GM21528 (cell line): ENCODE measurements around the gene ATP11B.

ENCODE experiments used
- ATAC-seq: cut with Tn5 transposase; IDR thresholded peaks from one replicate; pipeline ENCODE4 v1.9.1; 2021; ENCODE audit warnings: mild to moderate bottlenecking, moderate library complexity; ENCODE audit not compliant: unreplicated experiment, low FRiP score

Gene ATP11B

DNA sequence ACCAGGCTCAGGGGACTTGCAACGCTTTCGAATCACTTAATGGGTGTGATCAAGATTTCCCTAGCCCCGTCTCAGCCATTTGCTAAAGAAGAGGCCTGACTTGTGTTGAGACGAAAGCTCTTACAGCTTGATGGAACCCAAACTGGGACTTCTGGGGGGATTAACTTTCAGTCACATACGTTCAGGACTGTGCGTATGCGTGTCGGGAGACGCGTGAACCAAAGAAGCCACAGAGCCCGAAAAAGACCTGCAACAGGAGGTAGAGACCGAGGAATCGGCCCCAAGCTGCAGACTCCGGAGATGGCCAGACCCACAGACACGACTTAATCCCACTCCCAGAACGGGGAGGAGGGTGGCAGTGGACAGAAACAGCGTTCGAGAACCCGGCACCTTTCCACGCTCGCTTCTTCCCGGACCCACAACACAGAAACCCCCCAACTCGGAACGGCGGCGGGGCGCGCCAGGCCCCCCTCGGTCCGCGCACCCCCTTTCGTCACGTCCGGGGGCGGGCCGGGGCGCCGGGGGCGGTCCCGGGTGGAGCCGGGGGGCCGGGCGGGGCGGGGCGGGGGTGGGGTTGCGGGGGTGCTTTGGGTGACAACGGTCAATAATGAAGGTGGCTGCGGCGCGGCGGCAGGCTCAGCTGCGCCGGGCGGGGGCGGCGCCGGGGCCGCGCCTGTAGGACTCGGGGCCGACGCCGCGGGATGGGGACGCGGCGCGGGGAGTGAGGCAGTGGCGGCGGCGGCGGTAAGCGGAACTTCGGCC is at the start of gene ATP11B:
Gene ATP11B, plus strand, starts transcription at position 604 of the 762 bp plus-strand sequence. CDS start 256 bp downstream, outside the sequence.
- peak; percentile 74 for ATAC-seq

DNA sequence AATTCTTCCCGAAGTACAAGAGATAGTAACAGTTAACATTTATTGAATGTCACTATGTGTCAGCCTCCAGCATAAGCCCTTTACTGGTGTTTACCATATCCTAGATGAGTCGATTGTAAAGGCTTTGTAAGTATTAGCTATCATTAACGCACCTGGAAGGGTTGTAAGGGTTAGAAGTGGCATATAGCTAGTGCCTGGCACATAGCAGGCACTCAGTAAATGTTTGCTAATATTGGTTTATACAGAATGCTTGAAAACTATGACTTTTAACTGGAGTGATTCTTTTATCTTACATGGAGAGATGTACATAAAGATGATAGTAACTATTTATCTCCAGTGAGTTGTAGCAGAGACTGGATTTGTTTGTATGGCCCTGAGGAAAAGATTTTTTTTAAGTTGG is 46.3 kb upstream of the ATP11B start:
- ATAC-seq, result no peak

- ATAC-seq, result no peak
Measured at GRCh38 chr3:182755308-182755707, 38.0 kb upstream of the ATP11B start.

- no peak for ATAC-seq
Measured at GRCh38 chr3:182755712-182756111, 37.6 kb upstream of the ATP11B start.

GRCh38 chr3:182760576-182761164 is 32.6 kb upstream of the ATP11B start:
- no peak for ATAC-seq

GRCh38 chr3:182763896-182764295 is 29.4 kb upstream of the ATP11B start:
- ATAC-seq, result no peak

- ATAC-seq, result no peak
Measured at GRCh38 chr3:182765287-182765686, 28.0 kb upstream of the ATP11B start.

DNA sequence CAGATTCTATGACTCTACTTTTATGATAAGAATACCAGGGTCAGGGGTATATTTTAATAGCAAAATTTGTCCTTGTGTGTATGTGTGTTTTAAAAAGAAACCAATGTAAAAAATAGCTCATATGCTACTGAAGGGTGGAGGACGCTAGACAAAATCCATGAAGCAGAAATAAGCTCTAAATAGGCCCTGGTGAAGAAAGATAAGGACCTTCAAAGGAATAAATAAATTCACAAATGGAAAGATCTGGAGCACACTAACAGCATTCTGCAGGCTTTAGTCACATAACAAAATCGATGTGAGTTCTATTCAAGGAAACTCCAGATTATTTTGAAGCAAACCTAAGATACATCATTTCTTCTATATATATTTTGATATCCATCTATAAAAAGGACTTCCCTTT is 27.2 kb upstream of the ATP11B start:
- no peak for ATAC-seq

- no peak for ATAC-seq
Measured at GRCh38 chr3:182768413-182768812, 24.9 kb upstream of the ATP11B start.

DNA sequence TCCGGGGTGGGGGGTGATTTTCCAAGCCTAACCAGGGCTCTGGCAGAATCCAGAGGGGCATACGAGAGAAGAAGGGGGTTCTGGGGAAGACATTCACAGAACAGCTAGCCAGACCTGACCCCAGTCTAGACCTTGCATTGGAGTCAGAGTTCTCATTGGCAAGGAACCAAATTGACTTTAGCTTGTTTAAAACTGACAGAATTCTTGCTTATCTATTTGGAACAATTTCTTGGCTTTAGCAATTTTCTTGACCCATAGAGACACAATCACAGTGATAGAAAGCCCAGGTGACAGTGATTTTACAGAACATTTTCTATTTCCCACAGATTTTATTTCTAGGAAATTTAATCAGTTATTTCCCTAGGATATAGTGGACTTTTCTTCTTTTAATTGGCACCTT is 23.6 kb upstream of the ATP11B start:
- no peak for ATAC-seq

GRCh38 chr3:182782149-182782548 is 11.2 kb upstream of the ATP11B start:
- ATAC-seq, result peak; percentile 49

- no peak for ATAC-seq
Measured at GRCh38 chr3:182783106-182783505, 10.2 kb upstream of the ATP11B start.

- ATAC-seq, result no peak
Measured at GRCh38 chr3:182784542-182784941, 8.8 kb upstream of the ATP11B start.

- ATAC-seq, result no peak
Measured at GRCh38 chr3:182785142-182785541, 8.2 kb upstream of the ATP11B start.

DNA sequence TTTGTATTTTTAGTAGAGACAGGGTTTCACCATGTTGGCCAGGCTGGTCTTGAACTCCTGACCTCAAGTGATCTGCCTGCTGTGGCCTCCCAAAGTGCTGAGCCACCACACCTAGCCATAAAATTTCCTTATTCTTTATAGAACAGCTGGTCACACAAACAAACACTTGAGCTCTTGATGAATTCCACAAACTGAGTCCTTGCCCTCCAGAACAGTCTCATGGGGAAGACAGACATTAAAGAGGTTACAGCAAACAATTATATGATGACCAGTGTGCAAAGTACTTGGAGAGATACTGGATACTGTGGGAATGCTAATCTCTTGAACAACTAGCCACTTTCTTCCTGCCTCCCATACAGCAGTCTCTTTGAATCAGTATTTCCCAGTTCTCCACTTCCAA is 7.5 kb upstream of the ATP11B start:
- ATAC-seq, result no peak

GRCh38 chr3:182786564-182787196 is 6.6 kb upstream of the ATP11B start:
- ATAC-seq, result no peak

- no peak for ATAC-seq
Measured at GRCh38 chr3:182787302-182788036, 5.8 kb upstream of the ATP11B start.

DNA sequence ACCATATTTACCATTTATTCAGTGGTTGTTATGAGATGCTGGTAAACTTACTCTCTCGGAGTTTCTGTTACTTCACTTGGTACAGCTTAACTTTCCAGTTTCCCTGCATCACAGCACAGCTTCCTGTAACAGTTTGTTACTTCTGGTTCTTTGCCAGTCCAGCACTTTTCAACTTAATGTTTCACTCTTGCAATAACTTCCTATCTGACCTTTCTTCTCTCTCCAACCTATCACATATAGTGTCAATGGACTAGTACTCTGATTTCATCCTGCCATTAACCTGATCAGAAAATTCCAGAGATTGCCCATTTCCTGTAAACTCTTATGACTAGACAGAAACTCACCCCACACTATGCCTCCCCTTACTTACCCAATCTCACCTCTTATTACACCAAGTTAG is 3.9 kb upstream of the ATP11B start:
- ATAC-seq, result peak; percentile 15

DNA sequence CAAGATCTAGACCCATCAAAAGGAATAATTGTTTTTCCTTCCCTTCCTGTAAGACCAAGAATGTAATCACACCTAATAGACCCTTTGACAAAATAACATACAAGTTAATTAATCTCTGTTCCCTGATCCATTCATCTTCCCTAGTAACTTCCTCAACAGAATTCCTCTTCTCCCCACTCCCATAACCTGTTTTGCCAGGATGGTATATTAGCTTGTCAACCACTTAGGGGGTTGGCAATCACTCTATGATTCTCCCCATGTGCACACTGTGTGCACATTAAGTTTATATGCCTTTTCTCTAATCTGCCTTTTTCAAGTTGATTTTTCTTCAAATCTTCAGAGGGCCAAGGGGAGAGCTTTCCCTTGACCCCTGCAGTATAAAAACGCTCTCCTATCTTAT is 2.7 kb upstream of the ATP11B start:
- ATAC-seq, result no peak

GRCh38 chr3:182793663-182794454 is 555 bp downstream of the ATP11B start:
- ATAC-seq, result peak; percentile 39
